Adipose tissue (tissue), 3 donors: ENCODE results near the gene EML5. TPM values are rescaled to one million over a fixed set of nuclear protein-coding genes. Genes with fewer than 3 reads are reported as not detected.

Experiments
- H3K27ac ChIP-seq: one replicate; pipeline ENCODE4 v1.5.1; 2013; ENCODE audit warnings: low read depth, low read length
- WGBS, 3 donors: extraction: QIAGEN DNeasy Blood & Tissue Kit; methylation state at CpG; one replicate each; pipeline ENCODE4 v1.1.7; 2013; 5-methylcytosine and 5-hydroxymethylcytosine counted together
- polyA plus RNA-seq, 3 donors: library from polyadenylated mRNA; stranded (reverse); fragments of 200-250 nt; gene quantifications; one replicate each; pipeline ENCODE4 v1.2.3, GENCODE V29; 2013
- donor health status: healthy with polysubstance abuse.
- donor health status: Bipolar disorder and iron deficiency.
- donor health status: healthy.

The EML5 gene
- polyA plus RNA-seq, 3 donors, result 0.11 to 0.94 (median 0.21) TPM

GRCh38 chr14:88660056-88660455 lies 132.7 kb downstream of the EML5 start:
- WGBS, 3 donors, result 75 to 89% (median 82%) methylated on average over 5 of the region's 5 CpGs
- no peak overlapping the region for H3K27ac ChIP-seq

GRCh38 chr14:88639221-88639620 lies 153.5 kb downstream of the EML5 start:
- 47 to 74% (median 68%) methylated on average over 1 of the region's 1 CpG for WGBS, 3 donors
- no peak overlapping the region for H3K27ac ChIP-seq

GRCh38 chr14:88632512-88632911 lies 160.2 kb downstream of the EML5 start:
- no peak overlapping the region for H3K27ac ChIP-seq
- WGBS, 3 donors, result 81 to 86% (median 81%) methylated on average over 2 of the region's 2 CpGs

GRCh38 chr14:88631091-88631490 lies 161.7 kb downstream of the EML5 start:
- WGBS, 3 donors, result 65 to 81% (median 76%) methylated on average over 3 of the region's 3 CpGs
- no peak overlapping the region for H3K27ac ChIP-seq

GRCh38 chr14:88630565-88630964 lies 162.2 kb downstream of the EML5 start:
- no peak overlapping the region for H3K27ac ChIP-seq
- WGBS, 3 donors, result 64 to 84% (median 69%) methylated on average over 6 of the region's 6 CpGs

GRCh38 chr14:88628462-88628861 lies 164.3 kb downstream of the EML5 start:
- no peak overlapping the region for H3K27ac ChIP-seq

- H3K27ac ChIP-seq, result no peak overlapping the region
Observed at GRCh38 chr14:88628033-88628432, 164.7 kb downstream of the EML5 start.

- WGBS, 3 donors, result 92 to 97% (median 95%) methylated on average over 3 of the region's 3 CpGs
- H3K27ac ChIP-seq, result no peak overlapping the region
Observed at GRCh38 chr14:88625671-88626070, 167.1 kb downstream of the EML5 start.

GRCh38 chr14:88621100-88621499 lies 171.7 kb downstream of the EML5 start:
- 53 to 83% (median 77%) methylated on average over 2 of the region's 2 CpGs for WGBS, 3 donors
- H3K27ac ChIP-seq, result no peak overlapping the region

GRCh38 chr14:88618476-88618875 lies 174.3 kb downstream of the EML5 start:
- no peak overlapping the region for H3K27ac ChIP-seq
- WGBS, 3 donors, result 83 to 84% (median 83%) methylated on average over 5 of the region's 5 CpGs

GRCh38 chr14:88617479-88617878 lies 175.3 kb downstream of the EML5 start:
- H3K27ac ChIP-seq, result no peak overlapping the region
- WGBS, 3 donors, result 93 to 98% (median 97%) methylated on average over 1 of the region's 1 CpG

- no peak overlapping the region for H3K27ac ChIP-seq
- WGBS, 3 donors, result 95 to 97% (median 95%) methylated on average over 1 of the region's 1 CpG
Observed at GRCh38 chr14:88616697-88617096, 176.1 kb downstream of the EML5 start.

GRCh38 chr14:88614218-88614907 lies 178.4 kb downstream of the EML5 start:
- H3K27ac ChIP-seq, result no peak overlapping the region
- WGBS, 3 donors, result 70 to 79% (median 71%) methylated on average over 3 of the region's 3 CpGs

GRCh38 chr14:88613552-88614010 lies 179.2 kb downstream of the EML5 start:
- 23 to 52% (median 50%) methylated on average over 5 of the region's 5 CpGs for WGBS, 3 donors
- H3K27ac ChIP-seq, result no peak overlapping the region

- no peak overlapping the region for H3K27ac ChIP-seq
- WGBS, 3 donors, result 74 to 83% (median 79%) methylated on average over 4 of the region's 4 CpGs
Observed at GRCh38 chr14:88612981-88613380, 179.8 kb downstream of the EML5 start.

GRCh38 chr14:88611878-88612277 lies 180.9 kb downstream of the EML5 start:
- no peak overlapping the region for H3K27ac ChIP-seq
- WGBS, 3 donors, result 39 to 65% (median 46%) methylated on average over 1 of the region's 1 CpG

GRCh38 chr14:88607829-88608228 lies 184.9 kb downstream of the EML5 start:
- no peak overlapping the region for H3K27ac ChIP-seq

- WGBS, 3 donors, result 75 to 86% (median 83%) methylated on average over 2 of the region's 2 CpGs
- no peak overlapping the region for H3K27ac ChIP-seq
Observed at GRCh38 chr14:88605594-88605993, 187.2 kb downstream of the EML5 start.

- no peak overlapping the region for H3K27ac ChIP-seq
Observed at GRCh38 chr14:88604212-88604611, 188.5 kb downstream of the EML5 start.

- no peak overlapping the region for H3K27ac ChIP-seq
- 81 to 90% (median 84%) methylated on average over 10 of the region's 10 CpGs for WGBS, 3 donors
Observed at GRCh38 chr14:88599761-88600439, 192.9 kb downstream of the EML5 start.
